ENCODE data around the gene KYNU.
"Not testable (repeated sequence)": the region's sequence is repeated elsewhere in the genome, so short reads cannot be mapped to it uniquely, and the experiment has no call there.

KYNU gene

DNA sequence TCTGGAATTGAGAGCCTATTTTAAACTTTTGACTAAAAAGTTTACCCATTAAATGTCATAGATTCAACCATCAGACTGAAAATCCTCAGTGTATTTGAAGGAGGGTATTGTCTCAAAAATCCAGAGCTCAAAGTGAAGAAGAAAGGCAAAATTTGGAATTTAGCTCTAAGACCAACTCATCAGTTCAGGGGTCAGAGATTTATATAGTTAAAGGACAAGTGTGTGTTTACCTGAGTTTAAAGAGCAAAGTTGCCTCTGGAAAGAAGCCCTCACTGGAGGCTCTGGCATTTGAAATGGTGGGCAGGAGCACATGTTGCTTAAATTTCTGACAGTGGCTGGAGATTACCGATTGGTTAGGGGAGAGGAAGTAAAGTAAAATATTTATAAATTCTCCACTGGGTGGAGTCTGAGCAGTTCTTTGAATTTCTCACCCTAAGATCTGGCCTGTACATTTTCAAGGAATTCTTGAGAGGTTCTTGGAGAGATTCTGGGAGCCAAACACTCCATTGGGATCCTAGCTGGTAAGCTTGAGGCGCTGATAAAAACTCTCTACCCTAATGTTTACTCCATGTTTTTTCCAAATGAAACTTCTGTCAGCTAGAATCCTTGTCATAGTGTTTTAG is at the start of gene KYNU:
Gene KYNU (plus strand): TSS at position 449 of the 623 bp plus-strand sequence. CDS start 7,704 bp downstream, outside the sequence.
- no peak for DNase-seq (ENCODE audit: low spot score)

DNA sequence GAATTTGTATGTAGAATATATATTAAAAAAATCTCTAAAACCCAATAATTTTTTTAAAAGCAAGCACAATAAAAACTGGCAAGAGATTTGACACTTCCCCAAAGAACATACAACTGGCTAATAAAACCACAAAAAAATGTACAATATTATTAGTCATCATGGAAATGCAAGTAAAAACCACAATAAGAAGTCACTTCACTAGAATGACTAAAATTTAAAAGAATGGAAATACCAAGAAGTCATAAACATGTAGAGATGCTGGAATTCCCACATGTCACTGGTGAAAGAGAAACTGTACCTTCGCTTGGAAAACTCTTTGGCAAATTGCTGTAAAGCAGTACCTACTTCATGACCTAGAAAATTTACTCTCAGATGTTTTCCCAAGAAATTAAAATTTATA is 43.4 kb upstream of the KYNU start:
- no peak for DNase-seq (ENCODE audit: low spot score)

- no peak for DNase-seq (ENCODE audit: low spot score)
Measured at GRCh38 chr2:142840436-142840835, 37.0 kb upstream of the KYNU start.

- no peak for DNase-seq (ENCODE audit: low spot score)
Measured at GRCh38 chr2:142841788-142842187, 35.7 kb upstream of the KYNU start.

DNA sequence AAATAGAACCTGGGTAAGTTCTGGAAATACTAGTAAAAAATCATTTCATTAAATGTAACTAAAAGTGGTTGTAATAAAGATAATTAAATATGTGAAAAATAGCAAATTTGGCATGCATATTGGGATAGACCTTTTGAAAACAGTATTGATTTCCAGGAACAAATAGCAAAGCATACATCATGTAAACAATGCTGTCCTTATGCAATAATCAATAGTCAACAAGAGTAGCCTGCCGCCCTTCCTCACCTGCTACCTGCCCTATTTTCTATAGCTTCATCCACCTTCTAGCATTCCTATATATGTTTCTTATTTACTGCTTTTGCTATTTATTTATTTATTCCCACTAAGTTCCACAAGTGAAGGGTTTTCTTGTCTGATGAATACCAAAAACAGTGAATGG is 35.1 kb upstream of the KYNU start:
- no peak for DNase-seq (ENCODE audit: low spot score)

DNA sequence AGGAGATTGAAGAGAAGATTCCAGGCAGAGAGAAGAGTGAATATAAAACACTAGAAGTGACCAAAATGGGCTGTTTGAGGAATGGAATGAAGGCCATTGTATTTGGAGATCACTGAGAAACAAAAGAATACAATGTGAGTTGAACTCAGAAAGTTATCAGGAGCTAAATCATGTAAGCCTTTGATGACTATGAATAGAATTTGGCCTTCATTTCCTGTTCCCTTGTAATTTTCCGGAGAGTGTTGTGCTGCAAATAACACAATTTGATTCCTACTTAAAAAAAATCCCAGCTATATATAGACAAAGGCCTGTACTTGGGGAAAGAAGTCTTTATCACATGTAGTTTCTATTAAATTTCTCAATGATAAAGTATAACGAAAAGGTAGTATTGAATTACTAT is 33.7 kb upstream of the KYNU start:
- no peak for DNase-seq (ENCODE audit: low spot score)

- no peak for DNase-seq (ENCODE audit: low spot score)
Measured at GRCh38 chr2:142848023-142848606, 29.3 kb upstream of the KYNU start.

- no peak for DNase-seq (ENCODE audit: low spot score)
Measured at GRCh38 chr2:142849820-142850219, 27.6 kb upstream of the KYNU start.

DNA sequence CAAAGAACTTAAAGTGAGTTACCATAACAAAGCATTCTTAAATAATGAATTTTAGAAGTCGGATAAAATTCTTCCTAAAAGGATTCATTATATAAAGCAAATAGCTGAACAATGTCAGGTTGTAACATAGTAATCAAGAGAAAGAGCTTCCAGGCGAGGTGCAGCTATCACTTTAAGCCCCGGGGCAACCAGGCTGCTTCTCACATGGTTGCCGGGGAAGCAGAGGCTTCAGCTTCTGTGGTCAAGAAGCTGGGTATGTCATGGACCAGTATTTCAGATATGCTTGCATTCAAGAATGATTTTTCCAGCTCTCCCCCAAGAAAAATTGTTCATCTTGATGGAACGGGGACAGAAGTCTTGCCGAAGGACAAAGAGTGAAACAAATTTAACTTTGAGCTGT is 23.6 kb upstream of the KYNU start:
- no peak for DNase-seq (ENCODE audit: low spot score)

GRCh38 chr2:142857256-142858164 is 20.0 kb upstream of the KYNU start:
- DNase-seq (ENCODE audit: low spot score) = no peak

- no peak for DNase-seq (ENCODE audit: low spot score)
Measured at GRCh38 chr2:142858961-142859360, 18.5 kb upstream of the KYNU start.

DNA sequence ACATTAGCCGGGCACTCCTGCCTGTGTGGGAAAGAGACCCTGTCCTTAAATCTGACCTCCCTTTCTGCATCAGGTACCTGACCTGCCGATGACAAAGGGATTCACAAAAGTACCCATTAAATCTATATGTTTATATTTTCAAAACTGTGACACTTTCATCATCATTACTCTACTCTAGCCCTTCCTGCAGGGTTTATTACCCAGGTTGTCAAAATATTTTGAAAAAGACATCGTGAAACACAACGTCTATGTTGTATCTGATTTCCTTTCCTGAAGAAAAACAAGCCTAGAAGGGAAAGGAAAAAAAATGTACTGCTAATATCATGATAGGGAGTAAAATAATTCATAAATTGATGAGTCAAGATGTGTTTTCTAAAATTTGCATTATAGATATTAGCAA is 15.2 kb upstream of the KYNU start:
- no peak for DNase-seq (ENCODE audit: low spot score)

GRCh38 chr2:142862847-142863246 is 14.6 kb upstream of the KYNU start:
- DNase-seq (ENCODE audit: low spot score) = no peak

DNA sequence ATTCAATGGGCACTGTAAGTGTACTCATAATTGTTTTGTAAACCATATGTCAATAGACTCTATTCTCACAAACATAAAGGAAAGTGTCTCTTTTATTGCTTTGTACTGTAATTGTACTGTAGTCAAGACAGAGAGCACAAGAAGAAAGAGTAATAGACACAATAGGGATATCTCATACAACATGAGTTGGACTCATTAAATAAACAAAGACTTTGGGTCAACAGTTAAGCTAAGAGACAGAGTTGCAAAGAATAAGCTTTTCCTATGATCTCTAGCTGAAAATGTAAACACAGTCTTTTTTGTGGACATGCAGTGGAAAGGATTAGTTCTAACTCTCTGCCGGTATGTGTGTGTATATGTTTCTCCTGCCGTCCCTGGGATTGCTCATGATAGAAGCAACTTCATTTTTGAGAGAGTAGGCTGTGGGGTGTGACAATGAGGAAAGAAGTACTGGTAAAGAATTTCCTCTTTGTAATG is 13.9 kb upstream of the KYNU start:
- no peak for DNase-seq (ENCODE audit: low spot score)

DNA sequence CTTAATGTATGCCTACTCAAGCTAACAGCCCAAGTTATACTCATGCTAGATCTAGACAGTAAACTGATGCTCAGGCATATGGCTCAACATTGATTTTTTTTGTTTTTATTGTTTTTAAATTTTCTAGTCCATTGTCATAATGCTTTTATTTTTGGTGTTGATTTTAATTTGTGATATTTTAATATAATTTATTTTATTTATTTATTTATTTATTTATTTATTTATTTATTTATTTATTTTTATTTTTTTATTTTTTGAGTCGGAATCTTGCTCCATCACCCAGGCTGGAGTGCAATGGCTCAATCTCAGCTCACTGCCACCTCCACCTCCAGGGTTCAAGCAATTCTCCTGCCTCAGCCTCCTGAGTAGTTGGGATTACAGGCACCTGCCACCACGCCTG is 12.9 kb upstream of the KYNU start:
- DNase-seq (ENCODE audit: low spot score) = not testable (repeated sequence)

GRCh38 chr2:142865924-142866323 is 11.5 kb upstream of the KYNU start:
- DNase-seq (ENCODE audit: low spot score) = no peak

DNA sequence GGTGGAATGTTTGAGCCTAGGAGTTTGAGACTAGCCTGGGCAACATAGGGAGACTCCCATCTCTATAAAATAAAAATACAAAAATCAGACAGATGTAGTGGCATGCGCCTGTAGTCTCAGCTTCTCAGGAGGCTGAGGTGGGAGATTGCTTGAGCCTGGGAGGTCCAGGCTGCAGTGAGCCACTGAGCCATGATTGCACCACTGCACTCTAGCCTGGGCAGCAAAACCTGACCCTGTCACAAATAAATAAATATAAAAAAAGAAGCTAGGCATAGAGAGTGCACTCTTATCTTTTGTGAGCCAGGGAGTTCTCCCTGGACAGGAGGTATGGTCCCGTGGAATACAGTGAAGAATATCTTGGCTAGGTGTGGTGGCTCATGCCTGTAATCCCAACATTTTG is 11.0 kb upstream of the KYNU start:
- DNase-seq (ENCODE audit: low spot score) = no peak

GRCh38 chr2:142867136-142867535 is 10.3 kb upstream of the KYNU start:
- no peak for DNase-seq (ENCODE audit: low spot score)

GRCh38 chr2:142868229-142868762 is 9.2 kb upstream of the KYNU start:
- peak; percentile 55 for DNase-seq (ENCODE audit: low spot score)

- not testable (repeated sequence) for DNase-seq (ENCODE audit: low spot score)
Measured at GRCh38 chr2:142869065-142869460, 8.4 kb upstream of the KYNU start.

GRCh38 chr2:142869461-142870106 is 7.9 kb upstream of the KYNU start:
- no peak for DNase-seq (ENCODE audit: low spot score)

GRCh38 chr2:142870526-142870925 is 6.9 kb upstream of the KYNU start:
- DNase-seq (ENCODE audit: low spot score) = no peak
